ENCODE results near the gene CNGA3.

- TF ChIP-seq CTCF (conservative IDR thresholded peaks at IDR 0.05; ENCODE audit: low read depth in 2 of 2) (no peak), STAT1 (IDR thresholded peaks at IDR 0.05; ENCODE audit: unreplicated experiment) (no peak), JUNB (IDR thresholded peaks at IDR 0.05; ENCODE audit: unreplicated experiment) (no peak), EZH2phosphoT487 (IDR thresholded peaks at IDR 0.05; ENCODE audit: unreplicated experiment) (no peak), POLR2AphosphoS5 (IDR thresholded peaks at IDR 0.05; ENCODE audit: low read depth) (no peak), ZNF462 (CRISPR knock-in tag; IDR thresholded peaks at IDR 0.05) (no peak), EZH2 (IDR thresholded peaks at IDR 0.05; ENCODE audit: low read depth, unreplicated experiment) (no peak), REST (IDR thresholded peaks at IDR 0.05; ENCODE audit: unreplicated experiment) (no peak), ZNF114 (CRISPR knock-in tag; IDR thresholded peaks at IDR 0.05) (no peak), CREB1 (CRISPR knock-in tag; IDR thresholded peaks at IDR 0.05; ENCODE audit: low read depth) (no peak), ZNF331 (CRISPR knock-in tag; IDR thresholded peaks at IDR 0.05; ENCODE audit: low read depth) (no peak)
These were observed 73.3 kb downstream of the CNGA3 start for GRCh38 chr2:98419544-98419943.

Data from GM23338 (cell line).